PC-3 (cell line): ENCODE data around the gene ADAMTS4. TPM values are rescaled to one million over a fixed set of nuclear protein-coding genes. Genes with fewer than 3 reads are reported as not detected.
A peak's percentile ranks its signal among the peaks of the same experiment; 100 is the strongest.

Experiments
- ATAC-seq: fragments of 200-7000 bp; cut with Tn5 transposase; 2 replicates; pipeline ENCODE4 v1.9.1; 2020; ENCODE audit warnings: mild to moderate bottlenecking, moderate library complexity
- BruUV-seq: library from RNA; stranded (reverse); fragments of 400-500 nt; replicated peaks from 2 replicates; lab custom pipeline; 2021; lab: Mats Ljungman, UMichigan
- CTCF ChIA-PET: fragments of 300-600 bp; sonication (Branson Sonifier 250); formaldehyde crosslinking; loops from one replicate; lab custom pipeline; 2022; ENCODE audit warnings: antibody characterized with exemption; lab: Charles Lee
- POLR2A ChIA-PET: fragments of 300-600 bp; sonication (Branson Sonifier 250); formaldehyde crosslinking; loops from one replicate; lab custom pipeline; 2022; ENCODE audit warnings: antibody characterized with exemption; ENCODE audit not compliant: unreplicated experiment; lab: Charles Lee
- DNase-seq: peaks from one replicate; pipeline ENCODE4 v3.0.0-alpha.2; 2015
- H2AFZ ChIP-seq: fragments of 300-600 bp; sonication (generic); 2 replicates; pipeline ENCODE4 v1.6.0; 2016; ENCODE audit warnings: antibody characterized with exemption, low read length
- H3F3A ChIP-seq: fragments of 300-600 bp; sonication (generic); one replicate; pipeline ENCODE4 v1.6.0; 2017; ENCODE audit warnings: antibody characterized with exemption, low read length, control low read depth, mild to moderate bottlenecking; ENCODE audit not compliant: unreplicated experiment
- H3K27ac ChIP-seq: fragments of 300-600 bp; sonication (generic); 2 replicates; pipeline ENCODE4 v1.5.1; 2016; ENCODE audit warnings: mild to moderate bottlenecking, low read length
- H3K27me3 ChIP-seq: fragments of 300-600 bp; sonication (generic); 2 replicates; pipeline ENCODE4 v1.6.1; 2016; ENCODE audit warnings: low read length, mixed read lengths
- H3K36me3 ChIP-seq: fragments of 300-600 bp; sonication (generic); 2 replicates; pipeline ENCODE4 v1.6.1; 2016; ENCODE audit warnings: low read depth, mixed run types, low read length, mixed read lengths
- H3K4me1 ChIP-seq: fragments of 300-600 bp; sonication (generic); 2 replicates; pipeline ENCODE4 v1.5.1; 2016; ENCODE audit warnings: low read length; ENCODE audit not compliant: insufficient read depth
- H3K4me2 ChIP-seq: fragments of 300-600 bp; sonication (generic); 2 replicates; pipeline ENCODE4 v1.6.0; 2016; ENCODE audit warnings: low read length
- H3K4me3 ChIP-seq: fragments of 300-600 bp; sonication (generic); 2 replicates; pipeline ENCODE4 v1.5.1; 2016; ENCODE audit warnings: mild to moderate bottlenecking, low read length, mixed read lengths
- H3K79me2 ChIP-seq: fragments of 300-600 bp; sonication (generic); 2 replicates; pipeline ENCODE4 v1.6.1; 2017; ENCODE audit warnings: low read length, mixed read lengths
- H3K9ac ChIP-seq: fragments of 300-600 bp; sonication (generic); 2 replicates; pipeline ENCODE4 v1.6.0; 2016; ENCODE audit warnings: mild to moderate bottlenecking, low read length
- H3K9me2 ChIP-seq: fragments of 300-600 bp; sonication (generic); replicated peaks from 2 replicates; pipeline ENCODE4 v1.6.1; 2016; ENCODE audit warnings: mixed run types, low read length, mixed read lengths
- H3K9me3 ChIP-seq: fragments of 300-600 bp; sonication (generic); 2 replicates; pipeline ENCODE4 v1.6.1; 2016; ENCODE audit warnings: low read length, mixed read lengths
- H4K20me1 ChIP-seq: fragments of 300-600 bp; sonication (generic); 2 replicates; pipeline ENCODE4 v1.6.1; 2016; ENCODE audit warnings: low read length, mixed read lengths
- EZH2 ChIP-seq: fragments of 300-600 bp; sonication (generic); IDR thresholded peaks from one replicate; pipeline ENCODE4 v1.6.1; 2017; ENCODE audit warnings: antibody characterized with exemption, mild to moderate bottlenecking, low read length; ENCODE audit not compliant: unreplicated experiment
- EZH2phosphoT487 ChIP-seq: fragments of 300-600 bp; sonication (generic); IDR thresholded peaks from 2 replicates; pipeline ENCODE4 v1.6.1; 2018; ENCODE audit warnings: mild to moderate bottlenecking, antibody characterized with exemption, low read length, borderline replicate concordance
- intact Hi-C: fragments of 100-400 bp; cut with micrococcal nuclease; formaldehyde crosslinking; loops from 2 replicates; pipeline ENCODE4 v1.9.0; 2023
- total RNA-seq: library from RNA; depleted of rRNA; stranded (reverse); fragments of >200 nt; gene quantifications from 2 replicates; pipeline ENCODE4 v1.2.3, GENCODE V29; 2014
- TF ChIP-seq, protein P1 (sequence below): fragments of 300-600 bp; sonication (generic); conservative IDR thresholded peaks from 2 replicates; pipeline ENCODE4 v1.5.1; 2017; ENCODE audit warnings: antibody characterized with exemption, low read depth, mild to moderate bottlenecking, low read length

The ADAMTS4 gene
- total RNA-seq, 1 experiment from 2014 or later: not detected

DNA sequence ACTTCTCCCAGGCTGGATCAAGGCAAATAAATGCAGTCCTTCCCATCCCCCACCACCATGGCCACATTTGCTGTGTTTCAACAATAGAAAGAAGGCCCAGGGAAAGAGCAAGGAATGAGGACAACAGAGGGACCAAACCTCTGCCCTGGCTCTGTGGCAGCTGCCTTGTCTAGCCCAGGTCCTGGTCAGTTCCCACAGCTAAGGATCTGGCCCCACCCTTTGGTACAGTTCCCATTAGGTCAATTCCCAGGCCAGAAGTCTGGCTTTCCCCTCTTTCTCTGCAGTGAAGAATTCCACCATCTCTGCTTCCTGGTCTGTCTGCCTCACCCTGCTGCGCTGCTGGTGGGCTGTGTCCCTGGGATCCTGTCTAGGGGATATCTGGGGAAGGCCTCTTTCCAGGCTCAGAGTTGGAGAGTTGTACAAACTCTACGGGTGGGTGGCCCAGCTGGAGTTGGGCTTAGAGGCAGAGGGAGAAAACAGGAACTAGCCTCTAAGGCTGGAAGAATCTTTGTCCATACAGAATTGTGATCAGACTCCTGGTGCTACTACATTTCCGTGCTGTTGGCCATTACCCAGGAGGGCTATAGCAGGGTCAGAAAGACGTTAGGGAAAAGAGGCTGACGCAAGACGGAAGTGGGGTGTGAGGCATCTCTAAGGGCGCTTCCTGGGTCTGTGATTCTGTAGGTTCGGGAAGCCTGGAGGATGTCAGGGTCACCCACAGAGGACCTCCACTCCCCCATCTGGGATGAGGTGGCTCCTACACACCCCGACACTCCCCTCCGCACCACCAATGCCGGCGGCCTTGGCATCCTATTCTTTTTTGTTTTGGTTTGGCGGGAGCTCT, 2.4 kb upstream of the ADAMTS4 start:
- peaks cover 26% of the 10 kb centered on the region for H3K4me1 ChIP-seq
- peak overlapping the region; percentile 85 for H3K4me2 ChIP-seq
- POLR2A ChIA-PET: interaction anchor here (0.6 to 1.0 kb wide), 2 partner anchors 213 to 231 kb away, joined by 4 to 11 read pairs; no protein-coding TSS in a partner anchor
- peak overlapping the region; percentile 60 for H3K27ac ChIP-seq
- H3K27me3 ChIP-seq: no peaks in the 10 kb centered on the region
- intact Hi-C loops: no loop called here
- peaks cover 29% of the 10 kb centered on the region for H3K79me2 ChIP-seq
- H3F3A ChIP-seq: no peaks in the 10 kb centered on the region
- H2AFZ ChIP-seq: peak overlapping the region; percentile 79
- no peaks in the 10 kb centered on the region for H4K20me1 ChIP-seq
- no peaks in the 10 kb centered on the region for H3K9me3 ChIP-seq
- TSS peak; percentile 97 for BruUV-seq
- no peak for DNase-seq
- peak overlapping the region; percentile 90 for H3K9ac ChIP-seq
- CTCF ChIA-PET: interaction anchor here (1.1 to 2.0 kb wide), 2 partner anchors 19 to 24 kb away, joined by 3 to 13 read pairs; partner anchors contain the start of gene TOMM40L
- no peak for ATAC-seq
- H3K4me3 ChIP-seq: peak overlapping the region; percentile 81
- H3K9me2 ChIP-seq: no peaks in the 10 kb centered on the region
- TF ChIP-seq, protein P1, sequence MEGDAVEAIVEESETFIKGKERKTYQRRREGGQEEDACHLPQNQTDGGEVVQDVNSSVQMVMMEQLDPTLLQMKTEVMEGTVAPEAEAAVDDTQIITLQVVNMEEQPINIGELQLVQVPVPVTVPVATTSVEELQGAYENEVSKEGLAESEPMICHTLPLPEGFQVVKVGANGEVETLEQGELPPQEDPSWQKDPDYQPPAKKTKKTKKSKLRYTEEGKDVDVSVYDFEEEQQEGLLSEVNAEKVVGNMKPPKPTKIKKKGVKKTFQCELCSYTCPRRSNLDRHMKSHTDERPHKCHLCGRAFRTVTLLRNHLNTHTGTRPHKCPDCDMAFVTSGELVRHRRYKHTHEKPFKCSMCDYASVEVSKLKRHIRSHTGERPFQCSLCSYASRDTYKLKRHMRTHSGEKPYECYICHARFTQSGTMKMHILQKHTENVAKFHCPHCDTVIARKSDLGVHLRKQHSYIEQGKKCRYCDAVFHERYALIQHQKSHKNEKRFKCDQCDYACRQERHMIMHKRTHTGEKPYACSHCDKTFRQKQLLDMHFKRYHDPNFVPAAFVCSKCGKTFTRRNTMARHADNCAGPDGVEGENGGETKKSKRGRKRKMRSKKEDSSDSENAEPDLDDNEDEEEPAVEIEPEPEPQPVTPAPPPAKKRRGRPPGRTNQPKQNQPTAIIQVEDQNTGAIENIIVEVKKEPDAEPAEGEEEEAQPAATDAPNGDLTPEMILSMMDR: no peak
- TF ChIP-seq EZH2: no peak
- no peak for TF ChIP-seq EZH2phosphoT487
- peaks cover 15% of the 10 kb centered on the region; the same call in 1 of the 2 replicates for H3K36me3 ChIP-seq

DNA sequence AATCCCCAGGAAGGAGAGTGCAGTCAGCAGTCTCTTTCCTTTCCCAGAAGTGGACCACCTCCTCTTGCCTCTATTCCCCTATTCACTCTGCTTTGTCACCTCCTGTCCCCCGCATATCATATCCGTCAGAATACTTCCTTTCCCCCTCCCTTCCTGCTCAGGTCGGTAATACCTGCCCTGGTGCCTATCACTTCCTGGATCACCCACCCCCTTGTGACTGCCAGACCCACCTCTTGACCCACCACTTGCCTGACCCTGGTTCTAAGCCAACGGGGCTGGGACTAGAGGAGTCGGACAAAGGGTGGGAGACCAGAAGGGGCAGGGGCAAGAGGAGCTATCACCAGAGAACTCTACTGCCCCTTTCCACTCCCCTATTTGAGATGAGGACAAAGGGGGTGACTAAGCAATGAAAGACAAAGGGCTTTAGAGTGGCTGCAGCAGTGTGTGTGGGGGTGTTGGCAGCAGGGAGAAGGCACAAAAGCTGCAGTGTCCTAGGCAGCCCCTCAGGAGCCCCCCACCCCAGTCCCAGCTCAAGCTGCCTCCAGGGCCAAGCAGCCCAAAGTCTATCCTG, 1.7 kb upstream of the ADAMTS4 start:
- Histone ChIP-seq H3K79me2 (peaks cover 29% of the 10 kb centered on the region), H3K9me3 (no peaks in the 10 kb centered on the region), H3K4me3 (no peak overlapping the region), H3K4me1 (peaks cover 26% of the 10 kb centered on the region), H3K27me3 (no peaks in the 10 kb centered on the region), H3K36me3 (peaks cover 12% of the 10 kb centered on the region; the same call in 1 of the 2 replicates), H4K20me1 (no peaks in the 10 kb centered on the region), H3F3A (no peaks in the 10 kb centered on the region), H3K9ac (no peak overlapping the region), H3K4me2 (no peak overlapping the region), H2AFZ (no peak overlapping the region), H3K9me2 (no peaks in the 10 kb centered on the region), H3K27ac (no peak overlapping the region)
- DNase-seq: no peak
- ChIA-PET POLR2A (no interaction called here), CTCF (no interaction called here)
- intact Hi-C loops: no loop called here
- ATAC-seq: no peak
- BruUV-seq: no TSS peak
- TF ChIP-seq EZH2 (no peak), EZH2phosphoT487 (no peak)
- TF ChIP-seq, protein P1: no peak
